Occipital lobe (tissue), 2 donors: ENCODE measurements around the gene HPN. TPM values are rescaled to one million over a fixed set of nuclear protein-coding genes. Genes with fewer than 3 reads are reported as not detected.

Source experiments
- DNase-seq: peaks from one replicate; lab custom pipeline; 2025; lab: John Stamatoyannopoulos, UW
- total RNA-seq: library from RNA; depleted of rRNA; stranded (reverse); fragments of >200 nt; gene quantifications from one replicate; pipeline ENCODE4 v1.2.3, GENCODE V29; 2014

The HPN gene
- total RNA-seq, 1 donor from 2014 or later: not detected

DNA sequence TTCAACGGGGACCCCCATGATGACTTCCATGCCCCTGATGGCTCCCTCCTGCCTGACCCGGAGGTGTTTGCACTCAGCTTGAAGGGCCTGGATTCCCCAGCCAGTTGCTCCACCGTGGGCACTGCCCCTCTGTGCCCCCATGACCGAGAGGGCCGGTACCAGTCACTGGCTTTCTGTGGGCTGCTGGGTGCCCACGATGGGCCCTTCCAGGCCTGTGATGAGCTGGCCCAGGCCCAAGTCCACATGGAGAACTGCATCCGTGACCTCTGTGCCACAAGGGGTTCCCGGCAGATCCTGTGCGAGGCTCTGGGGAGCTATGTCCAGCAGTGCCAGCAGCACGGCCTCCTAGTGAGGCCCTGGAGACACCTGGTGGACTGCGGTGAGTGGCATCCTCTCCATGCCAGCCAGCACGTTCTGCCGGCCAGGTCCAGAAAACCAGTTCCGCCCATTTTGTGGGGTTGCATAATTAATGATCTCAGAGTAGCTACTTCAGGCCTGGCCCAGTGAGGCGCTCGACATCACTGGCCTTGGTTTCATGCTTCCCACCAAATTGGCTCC, 39.2 kb downstream of the HPN start:
- no peak for DNase-seq

DNA sequence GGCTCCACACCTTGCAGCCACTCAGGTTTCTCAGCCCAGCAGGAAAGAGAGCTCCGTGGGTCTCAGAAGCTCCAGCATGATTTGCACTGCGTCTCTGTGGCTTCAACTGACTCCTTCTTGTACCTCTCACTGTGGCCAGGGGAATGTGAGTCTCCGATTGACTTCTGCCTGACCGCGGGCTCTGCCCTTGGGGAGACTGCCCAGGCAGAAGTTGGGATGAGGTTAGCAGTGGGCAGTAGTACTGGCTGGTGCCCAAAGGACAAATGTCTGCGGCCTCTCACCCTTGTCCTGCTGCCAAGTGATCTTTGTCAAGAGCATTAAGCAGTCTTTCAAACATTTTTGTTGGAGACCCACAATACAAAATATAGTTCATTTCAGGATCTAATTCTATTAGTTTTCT, 39.7 kb downstream of the HPN start:
- no peak for DNase-seq

DNA sequence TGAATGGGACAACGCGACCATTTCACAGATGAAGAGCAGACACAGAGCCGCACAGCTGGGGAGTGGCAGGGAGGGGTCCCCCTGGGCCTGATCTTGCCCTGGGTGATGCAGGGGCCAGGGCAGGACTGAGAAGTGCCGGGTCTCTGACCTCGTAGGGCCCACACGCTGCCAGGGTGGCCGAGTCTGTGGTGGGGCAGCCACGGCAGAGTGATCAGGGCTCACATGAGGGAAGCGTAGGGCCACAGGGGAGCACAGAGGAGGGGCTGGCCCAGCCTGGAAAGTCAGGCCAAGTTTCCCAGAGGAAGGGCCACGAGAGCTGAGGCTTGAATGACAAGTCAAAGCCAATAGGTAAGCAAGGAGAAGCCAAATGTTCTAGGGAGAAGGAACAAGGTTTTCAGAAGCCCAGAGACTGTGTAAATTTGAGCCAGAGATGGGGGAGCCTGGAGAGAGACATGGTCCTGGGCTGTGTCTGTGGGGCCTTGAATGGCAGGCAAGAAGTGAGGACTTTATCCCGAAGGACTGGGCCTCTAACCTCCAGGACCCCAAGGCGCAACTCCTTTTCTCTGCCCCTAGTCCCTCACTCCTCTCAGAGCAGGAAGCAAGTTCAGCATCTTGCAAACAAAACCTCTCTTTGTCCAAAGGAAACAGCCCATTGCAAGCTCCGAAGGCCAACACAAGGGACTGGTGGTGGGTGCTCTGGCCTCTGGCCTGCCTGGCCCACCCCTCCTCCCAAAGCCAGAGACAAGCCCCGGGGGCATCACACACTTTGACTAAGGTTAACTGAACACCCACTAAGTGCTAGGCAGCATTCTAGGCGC, 42.4 kb downstream of the HPN start:
- no peak for DNase-seq

DNA sequence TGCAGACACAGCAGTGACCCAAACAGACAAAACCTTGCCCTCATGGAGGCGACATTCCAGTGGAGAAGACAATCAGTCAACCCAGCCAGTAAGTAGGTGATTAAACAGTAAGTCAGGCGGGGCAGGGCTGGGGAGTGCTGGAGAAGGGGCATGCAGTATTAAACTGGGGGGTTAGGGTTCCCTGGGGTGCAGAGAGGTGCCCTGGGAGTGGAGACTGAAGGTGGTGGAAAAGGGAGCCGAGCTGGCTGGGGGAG, 42.9 kb downstream of the HPN start:
- DNase-seq: no peak

DNA sequence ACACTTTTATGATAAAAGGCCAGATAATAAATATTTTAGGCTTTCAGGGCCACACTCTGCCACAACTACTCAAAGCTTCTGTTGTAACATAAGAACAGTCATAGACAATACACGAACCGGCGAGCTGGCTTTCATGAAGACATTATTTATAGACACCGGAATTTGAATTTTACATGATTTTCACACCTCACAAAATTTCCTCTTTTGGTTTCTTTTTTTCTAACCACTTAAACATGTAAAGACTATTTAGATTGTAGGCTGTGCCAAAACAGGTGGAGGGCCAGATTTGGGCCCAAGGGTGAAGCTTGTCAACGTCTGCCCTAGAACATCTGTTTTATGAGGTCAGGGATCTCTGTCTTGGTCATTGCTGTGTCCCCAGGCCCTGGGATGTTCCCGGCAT, 44.4 kb downstream of the HPN start:
- no peak for DNase-seq

DNA sequence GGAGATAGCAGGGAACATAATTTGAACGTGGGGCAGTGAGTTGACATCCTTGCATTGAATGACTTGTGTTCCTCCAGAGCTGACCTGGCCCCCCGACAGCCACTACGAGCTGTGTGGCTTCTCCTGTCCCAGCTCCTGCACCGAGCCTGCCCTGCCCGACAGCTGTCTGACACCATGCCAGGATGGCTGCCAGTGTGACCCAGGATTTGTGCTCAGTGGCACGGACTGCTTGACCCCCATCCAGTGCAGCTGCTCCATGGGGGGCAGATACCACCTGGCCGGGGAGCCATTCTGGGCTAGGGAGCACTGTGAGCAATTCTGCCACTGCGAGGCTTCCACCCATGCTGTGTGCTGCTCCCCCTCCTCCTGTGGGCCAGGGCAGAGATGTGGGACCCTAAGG, 44.9 kb downstream of the HPN start:
- DNase-seq: no peak

DNA sequence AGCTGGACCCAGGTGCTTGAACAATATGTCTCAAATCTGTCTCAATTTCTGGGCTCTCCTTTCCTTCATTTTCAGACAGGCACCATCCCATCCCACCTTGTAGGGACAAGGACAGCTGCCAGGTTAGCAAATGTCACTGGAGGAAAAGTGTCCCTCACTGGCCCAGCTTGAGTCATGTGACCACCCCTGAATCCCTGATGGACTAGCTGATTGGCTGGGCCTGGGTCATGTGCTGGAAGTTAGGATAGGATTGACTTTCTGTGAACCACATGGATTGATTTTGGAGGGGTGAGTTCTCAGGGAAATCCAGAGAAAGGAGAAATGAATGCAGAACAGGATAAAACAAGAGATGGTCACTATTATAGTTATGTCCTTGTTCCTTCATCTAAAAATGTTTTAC, 45.9 kb downstream of the HPN start:
- no peak for DNase-seq

DNA sequence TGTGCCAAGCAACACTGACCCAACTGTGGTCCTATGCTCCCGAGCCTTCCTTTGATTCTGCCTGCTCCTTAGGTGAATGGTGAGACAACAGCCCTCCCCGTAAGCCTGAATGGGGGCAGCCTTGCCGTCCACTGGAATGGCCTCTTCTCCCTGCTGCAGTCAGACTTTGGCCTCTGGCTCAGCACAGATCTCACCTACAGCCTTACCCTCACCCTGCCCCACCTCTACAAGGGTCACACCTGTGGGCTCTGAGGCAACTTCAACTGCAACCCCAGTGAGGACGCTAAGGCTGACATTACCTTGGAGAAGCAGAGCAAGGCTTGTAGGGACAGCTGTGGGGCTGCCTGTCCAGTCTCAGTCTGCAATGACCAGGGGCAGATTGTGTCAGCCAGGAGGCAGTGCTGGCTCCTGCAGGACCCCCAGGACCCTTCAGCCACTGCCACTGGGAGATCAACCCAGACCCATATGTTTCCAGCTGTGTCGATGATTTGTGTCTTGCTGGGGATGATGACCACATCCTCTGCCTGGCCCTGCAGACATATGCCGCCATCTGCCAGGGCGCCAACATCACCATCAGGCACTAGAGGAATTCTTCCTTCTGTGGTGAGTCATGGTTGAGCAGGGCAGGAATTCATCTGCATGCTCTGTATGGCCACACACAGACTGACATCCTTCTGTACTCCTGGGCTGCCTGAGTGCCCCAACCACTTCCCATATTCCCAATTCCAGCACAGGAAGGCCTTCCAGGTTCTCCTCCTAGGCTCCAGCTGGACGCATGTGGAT, 46.8 kb downstream of the HPN start:
- DNase-seq: peak; percentile 19

DNA sequence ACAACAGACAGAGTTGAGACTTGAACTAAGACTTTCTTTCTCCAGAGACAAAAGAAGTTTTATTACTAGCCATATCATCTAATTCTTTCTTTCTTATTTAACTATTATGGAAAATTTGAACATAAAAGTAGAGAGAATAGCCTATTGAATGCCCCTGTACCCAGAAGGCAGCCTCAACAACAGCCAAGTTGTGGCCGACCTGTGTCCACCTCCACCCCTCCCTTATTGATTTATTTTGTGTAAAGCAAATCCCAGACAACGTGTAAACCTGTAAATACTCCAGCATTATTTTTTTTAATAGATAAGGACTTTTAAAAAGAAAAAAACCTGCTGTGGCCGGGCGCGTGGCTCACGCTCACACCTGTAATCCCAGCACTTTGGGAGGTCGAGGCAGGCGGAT, 48.0 kb downstream of the HPN start:
- DNase-seq: no peak

DNA sequence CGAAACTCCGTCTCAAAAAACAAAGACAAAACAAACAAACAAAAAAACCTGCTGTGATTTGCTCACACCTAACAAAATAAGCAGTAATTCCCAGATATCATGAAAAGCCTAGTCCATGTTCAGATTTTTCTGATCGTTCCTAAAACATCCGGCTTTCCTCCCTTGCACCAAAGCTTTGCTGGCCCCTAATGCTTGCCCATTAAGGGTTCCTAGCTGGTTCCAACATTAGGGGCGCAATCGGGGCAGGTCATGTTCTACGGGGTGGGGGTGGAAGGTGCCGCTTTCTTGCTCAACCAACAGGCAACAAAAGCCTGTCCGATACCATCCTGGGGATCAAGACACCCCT, 48.6 kb downstream of the HPN start:
- no peak for DNase-seq

DNA sequence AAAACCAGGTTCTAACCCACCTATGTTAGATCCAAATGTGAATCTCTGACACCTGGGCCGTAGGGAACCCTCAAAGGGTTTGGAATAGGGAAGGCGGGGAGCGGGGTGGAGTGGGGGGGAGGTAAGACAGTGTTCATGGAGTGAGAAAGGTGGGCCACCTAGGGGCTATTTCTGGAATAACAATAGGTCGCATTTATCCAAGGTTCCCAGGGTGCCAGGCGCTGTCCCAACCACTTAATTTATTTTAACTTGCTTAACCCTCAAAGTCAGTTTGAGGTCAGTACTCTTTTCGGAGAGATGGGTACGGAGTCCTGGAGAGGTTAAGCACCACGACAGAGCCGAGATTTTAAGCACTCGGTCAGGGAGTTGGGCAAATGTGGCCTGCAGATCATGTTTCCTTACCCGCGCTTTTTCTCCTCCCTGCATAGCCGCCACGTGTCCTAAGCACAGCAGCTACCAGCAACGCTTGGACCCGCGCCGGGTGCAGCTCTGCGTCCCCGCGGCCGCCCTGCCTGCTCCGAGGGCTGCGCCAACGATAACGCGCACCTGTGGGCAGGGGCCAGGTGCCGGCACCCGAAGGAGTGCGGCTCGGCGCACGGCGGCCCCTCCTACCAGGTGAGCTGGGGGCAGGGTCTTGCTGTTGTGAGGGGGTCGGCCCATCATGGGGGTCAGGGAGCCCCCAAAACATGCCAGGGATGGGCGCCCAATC, 49.1 kb downstream of the HPN start:
- DNase-seq: peak; percentile 38

DNA sequence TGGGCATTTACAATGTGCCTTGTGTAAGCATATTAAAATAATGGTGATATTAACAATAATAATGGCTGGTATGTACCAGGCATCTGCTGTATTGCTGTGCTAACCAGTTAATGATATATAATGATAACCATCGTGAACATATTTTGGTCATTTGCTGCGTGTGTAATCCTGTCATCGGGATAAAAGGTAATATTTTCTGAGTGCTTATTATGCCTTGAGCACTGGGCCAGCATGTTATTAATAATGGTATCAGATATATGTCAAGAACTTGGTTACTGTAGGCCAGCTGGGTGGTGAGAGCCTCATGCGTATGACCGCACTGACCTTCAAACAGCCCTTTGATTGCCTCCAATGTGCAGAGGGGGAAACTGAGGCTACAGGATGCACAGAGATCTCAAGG, 51.9 kb downstream of the HPN start:
- no peak for DNase-seq

DNA sequence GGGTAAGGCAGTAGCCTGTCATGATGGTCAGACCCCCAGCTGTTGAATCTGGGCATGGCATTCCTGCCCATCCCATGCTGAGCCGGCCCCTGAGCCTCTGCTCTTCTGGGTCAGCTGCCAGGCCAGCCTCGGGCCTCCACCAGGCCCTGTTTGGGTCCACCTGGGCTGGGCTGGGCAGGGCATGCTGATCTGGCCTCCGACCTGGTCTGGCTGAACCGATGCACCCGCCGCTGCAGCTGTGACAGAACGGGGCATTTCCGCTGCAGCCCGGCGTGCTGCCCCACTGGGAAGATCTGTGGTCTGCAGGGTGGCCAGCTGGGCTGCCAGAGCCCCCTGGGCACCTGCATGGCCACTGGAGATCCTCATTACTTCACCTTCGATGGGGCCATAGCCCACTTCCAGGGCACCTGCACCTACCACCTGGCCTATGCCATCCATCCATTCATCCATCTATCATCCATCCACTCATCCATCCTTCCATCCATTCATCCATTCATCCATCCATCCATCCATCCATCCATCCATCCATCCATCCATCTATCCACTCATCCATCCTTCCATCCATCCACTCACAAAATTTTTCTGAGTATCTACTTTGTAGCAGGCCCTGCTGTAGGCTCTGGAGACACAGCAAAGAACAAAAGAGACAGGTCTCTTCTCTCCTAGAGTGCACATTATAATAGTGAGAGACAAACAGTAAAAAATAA, 52.6 kb downstream of the HPN start:
- no peak for DNase-seq

DNA sequence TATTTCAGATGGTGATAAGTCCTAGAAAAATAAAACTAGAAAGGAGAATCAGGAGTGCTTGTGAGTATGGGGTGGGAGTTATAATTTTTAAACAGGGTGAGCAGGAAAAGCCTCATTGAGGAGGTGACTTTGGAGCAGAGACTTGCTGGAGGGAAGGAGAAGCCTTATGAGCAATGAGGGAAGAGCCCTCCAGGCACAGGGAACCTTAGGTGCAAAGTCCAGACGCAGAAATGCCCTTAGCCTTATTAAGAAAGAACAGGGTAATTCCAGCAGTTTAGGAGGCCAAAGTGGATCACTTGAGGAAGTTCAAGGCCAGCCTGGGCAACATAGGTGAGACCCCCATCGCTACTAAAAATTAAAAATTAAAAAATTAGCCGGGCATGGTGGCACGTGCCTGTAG, 53.1 kb downstream of the HPN start:
- no peak for DNase-seq

DNA sequence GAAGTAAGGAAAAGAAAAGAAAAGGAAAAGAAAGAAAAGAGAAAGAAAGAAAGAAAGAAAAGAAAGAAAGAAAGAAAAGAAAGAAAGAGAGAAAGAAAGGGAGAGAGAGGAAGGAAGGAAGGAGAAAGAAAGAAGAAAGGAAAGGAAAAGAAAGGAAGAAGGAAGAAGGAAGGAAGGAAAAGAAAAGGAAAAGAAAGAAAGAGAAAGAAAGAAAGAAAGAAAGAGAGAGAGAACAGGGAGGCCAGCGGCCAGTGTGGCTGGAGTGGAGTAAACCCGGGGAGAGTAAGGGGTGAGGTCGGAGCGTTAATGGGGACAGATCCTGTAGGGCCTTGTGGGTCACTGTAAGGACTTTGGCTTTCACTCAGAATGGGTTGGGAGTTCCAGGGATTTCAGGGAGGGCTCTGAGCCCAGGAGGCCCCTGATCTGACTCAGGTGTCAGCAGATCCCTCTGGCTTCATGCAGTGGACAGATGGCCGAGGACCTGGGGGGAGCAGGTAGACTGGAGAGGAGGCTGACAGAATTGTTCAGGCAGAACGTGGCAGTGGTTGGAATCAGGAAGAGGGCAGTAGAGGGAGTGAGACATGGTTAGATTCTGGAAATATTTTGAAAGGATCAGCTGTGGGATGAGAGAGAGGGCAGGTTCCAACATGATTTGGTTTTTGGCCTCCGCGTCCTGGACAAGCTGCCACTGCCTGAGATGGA, 54.3 kb downstream of the HPN start:
- DNase-seq: no peak

DNA sequence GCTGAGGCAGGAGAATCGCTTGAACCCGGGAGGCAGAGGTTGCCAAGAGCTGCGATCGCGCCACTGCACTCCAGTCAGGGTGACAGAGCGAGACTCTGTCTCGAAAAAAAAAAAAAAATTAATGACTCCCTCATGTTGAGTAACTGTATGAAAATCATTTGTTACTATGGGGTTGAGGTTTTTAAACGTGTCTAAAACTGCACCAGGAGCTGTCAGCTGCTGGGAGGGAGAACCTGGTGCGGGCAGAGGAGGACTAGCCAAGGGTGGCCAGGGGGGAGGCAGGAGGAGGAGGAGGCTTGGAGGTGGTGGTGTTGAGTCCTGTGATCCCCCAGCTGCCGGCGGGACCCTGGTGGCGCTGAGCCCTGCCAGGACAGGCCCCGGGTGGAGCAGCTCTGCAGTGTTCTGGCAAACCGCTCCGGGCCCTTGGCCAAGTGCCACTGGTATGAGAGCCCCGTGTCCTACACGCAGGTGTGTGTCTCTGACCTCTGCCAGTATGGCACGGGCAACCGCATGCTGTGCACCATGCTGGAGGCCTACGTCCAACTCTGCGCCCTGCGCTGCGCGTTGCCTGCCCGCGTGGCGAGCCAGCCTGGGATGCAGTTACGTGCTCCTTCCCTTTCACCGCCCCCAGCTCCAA, 57.0 kb downstream of the HPN start:
- no peak for DNase-seq

DNA sequence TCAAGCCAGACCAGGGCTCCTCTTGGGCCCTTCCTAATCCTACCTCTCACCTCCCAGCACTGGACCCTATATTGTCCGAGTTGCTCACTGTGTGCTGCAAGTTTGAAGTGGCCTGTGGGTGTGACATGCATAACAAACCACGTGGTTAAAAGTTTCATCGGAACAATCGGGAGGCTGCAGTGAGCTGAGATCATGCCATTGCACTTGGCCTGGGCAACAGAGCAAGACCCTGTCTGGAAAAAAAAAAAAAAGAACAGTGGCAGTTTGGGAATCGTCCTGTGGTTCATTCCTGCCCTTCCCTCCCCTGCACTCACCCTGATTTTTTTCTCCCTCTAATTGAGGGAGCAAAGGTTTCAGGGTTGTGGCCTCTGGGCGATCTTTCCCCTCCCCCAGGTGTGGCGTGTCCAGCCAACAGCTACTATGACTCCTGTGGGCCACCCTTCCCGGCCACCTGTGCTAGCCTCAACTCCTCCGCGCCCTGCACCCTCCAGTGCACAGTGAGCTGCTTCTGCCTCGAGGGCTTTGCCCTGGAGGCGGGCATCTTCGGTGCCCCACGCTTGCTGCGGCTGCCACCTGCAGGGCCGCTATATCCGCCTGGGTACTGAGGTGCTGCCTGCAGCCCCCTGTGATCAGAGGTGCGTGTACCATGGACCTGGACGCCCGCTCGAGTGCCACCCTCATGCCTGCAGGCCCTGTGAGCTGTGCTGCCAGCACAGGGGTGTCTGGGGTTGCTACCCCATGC, 57.8 kb downstream of the HPN start:
- no peak for DNase-seq

DNA sequence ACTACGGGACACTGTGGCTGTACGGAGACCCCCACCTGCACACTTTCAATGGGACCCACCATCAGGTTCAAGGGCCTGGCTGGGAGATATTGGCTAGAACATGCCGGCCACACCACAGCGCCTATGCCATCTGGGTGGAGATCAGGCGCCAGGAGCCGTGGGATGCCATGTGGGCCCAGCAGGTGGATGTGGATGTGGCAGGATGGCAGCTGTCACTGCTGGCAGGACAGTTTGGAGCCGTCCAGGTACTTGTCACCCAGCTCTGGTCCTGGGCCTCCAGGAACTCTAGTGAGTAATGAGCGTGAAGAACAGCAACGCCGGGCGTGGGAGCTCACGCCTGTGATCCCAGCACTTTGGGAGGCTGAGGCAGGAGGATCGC, 58.4 kb downstream of the HPN start:
- DNase-seq: no peak

DNA sequence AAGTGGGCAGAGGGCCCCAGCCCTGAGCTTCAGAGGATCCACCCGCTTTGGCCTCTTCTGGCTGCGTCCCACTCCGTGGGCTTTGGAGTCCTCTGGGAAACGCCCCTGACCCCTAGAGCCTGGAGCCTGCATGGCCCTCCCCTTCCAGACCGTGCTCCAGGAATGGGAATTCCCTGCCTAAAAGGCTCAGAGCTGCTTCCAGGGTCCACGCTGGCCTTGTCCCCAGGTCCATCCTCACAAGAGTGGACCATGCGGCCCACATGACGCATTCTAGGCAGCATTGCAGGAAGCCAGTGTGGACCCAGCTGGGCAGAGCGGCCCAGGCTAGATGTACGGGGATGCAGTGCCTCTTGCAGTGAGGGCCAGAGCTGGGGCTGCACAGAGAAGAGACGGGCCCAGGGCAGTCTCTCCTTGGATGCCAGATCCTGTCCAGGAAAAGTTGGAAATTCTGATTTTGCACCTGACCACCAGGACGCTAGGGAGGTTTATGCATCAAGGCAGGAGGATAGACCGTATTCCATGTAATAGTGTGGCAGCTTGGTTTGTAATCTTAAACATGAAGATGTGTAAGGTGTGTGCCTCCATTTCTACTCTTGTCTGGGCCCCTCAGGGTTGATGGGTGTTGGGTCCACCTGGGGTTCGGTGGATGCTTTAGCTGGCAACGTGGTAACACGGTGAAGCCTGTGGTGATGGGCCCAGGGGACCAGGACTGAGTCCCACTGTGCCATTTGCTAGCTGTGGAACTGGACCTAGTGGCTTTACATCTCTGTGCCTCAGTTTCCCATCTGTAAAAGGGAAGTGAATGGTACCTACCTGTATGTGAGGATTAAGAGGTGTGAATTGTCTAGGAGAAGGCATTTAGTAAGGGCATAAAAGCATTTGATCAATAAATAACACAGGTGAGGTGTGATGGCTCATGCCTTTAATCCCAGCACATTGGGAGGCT, 59.3 kb downstream of the HPN start:
- no peak for DNase-seq
